RWPE2 (cell line): Measurements from ENCODE around the gene CDC42SE2.
A peak's percentile ranks its signal among the peaks of the same experiment; 100 is the strongest.

Source experiments
- ATAC-seq: fragments of 200-7000 bp; cut with Tn5 transposase; 3 replicates; pipeline ENCODE4 v1.9.1; 2021; ENCODE audit warnings: low read depth
- DNase-seq: peaks from one replicate; pipeline ENCODE4 v3.0.0-alpha.2; 2020; ENCODE audit warnings: low spot score
- H3K27ac ChIP-seq: fragments of 450-650 bp; 2 replicates; pipeline ENCODE4 v1.5.1; 2017; ENCODE audit warnings: mild to moderate bottlenecking; ENCODE audit not compliant: poor library complexity, severe bottlenecking
- H3K27me3 ChIP-seq: fragments of 250-450 bp; sonication (Bioruptor Pico); 2 replicates; pipeline ENCODE4 v1.5.1; 2021; ENCODE audit warnings: mild to moderate bottlenecking, moderate library complexity; ENCODE audit not compliant: insufficient read depth, poor library complexity, severe bottlenecking
- H3K36me3 ChIP-seq: fragments of 250-450 bp; sonication (Bioruptor Pico); 2 replicates; pipeline ENCODE4 v1.5.1; 2020; ENCODE audit warnings: low read depth, mild to moderate bottlenecking, moderate library complexity
- H3K4me1 ChIP-seq: fragments of 250-450 bp; sonication (Bioruptor Pico); 2 replicates; pipeline ENCODE4 v1.5.1; 2021; ENCODE audit warnings: mild to moderate bottlenecking, moderate library complexity; ENCODE audit not compliant: insufficient read depth, poor library complexity, severe bottlenecking
- H3K4me3 ChIP-seq: fragments of 250-450 bp; sonication (Bioruptor Pico); 2 replicates; pipeline ENCODE4 v1.5.1; 2021; ENCODE audit warnings: mild to moderate bottlenecking, moderate library complexity; ENCODE audit not compliant: severe bottlenecking
- H3K9me3 ChIP-seq: fragments of 250-450 bp; sonication (Bioruptor Pico); 2 replicates; pipeline ENCODE4 v1.5.1; 2021; ENCODE audit warnings: mild to moderate bottlenecking, moderate library complexity; ENCODE audit not compliant: severe bottlenecking
- CTCF ChIP-seq: fragments of 450-650 bp; IDR thresholded peaks from one replicate; pipeline ENCODE4 v1.5.1; 2017; ENCODE audit warnings: mild to moderate bottlenecking, moderate library complexity; ENCODE audit not compliant: poor library complexity, severe bottlenecking

Gene CDC42SE2

GRCh38 chr5:131357739-131358561 is 94.1 kb downstream of the CDC42SE2 start:
- no peak for TF ChIP-seq CTCF
- no peak for DNase-seq

GRCh38 chr5:131361677-131362315 is 97.9 kb downstream of the CDC42SE2 start:
- ATAC-seq, result no peak
- no peak for DNase-seq
- Histone ChIP-seq H3K9me3 (no peaks in the 10 kb centered on the region), H3K4me3 (no peak overlapping the region), H3K36me3 (peaks cover 19% of the 10 kb centered on the region; the same call in 1 of the 2 replicates), H3K27ac (no peak overlapping the region), H3K4me1 (no peaks in the 10 kb centered on the region), H3K27me3 (no peaks in the 10 kb centered on the region)
- TF ChIP-seq CTCF, result no peak

More at GRCh38 chr5:131357739-131358561, 94.1 kb downstream of the CDC42SE2 start:
- H3K4me1 ChIP-seq, result peaks cover 2% of the 10 kb centered on the region
- no peaks in the 10 kb centered on the region for H3K9me3 ChIP-seq
- H3K4me3 ChIP-seq, result no peak overlapping the region
- no peak overlapping the region for H3K27ac ChIP-seq
- no peaks in the 10 kb centered on the region for H3K27me3 ChIP-seq
- H3K36me3 ChIP-seq, result peaks cover 19% of the 10 kb centered on the region
- 0 out of 3 replicates have a peak, but pooled peaks have one; percentile 29 for ATAC-seq

- Histone ChIP-seq H3K9me3 (no peaks in the 10 kb centered on the region), H3K4me1 (peaks cover 10% of the 10 kb centered on the region), H3K36me3 (peaks cover 25% of the 10 kb centered on the region), H3K27me3 (no peaks in the 10 kb centered on the region), H3K27ac (no peak overlapping the region), H3K4me3 (no peak overlapping the region)
- DNase-seq, result no peak
- no peak for ATAC-seq
- TF ChIP-seq CTCF, result no peak
These were observed 100.1 kb downstream of the CDC42SE2 start for GRCh38 chr5:131363811-131364506.

- H3K9me3 ChIP-seq, result no peaks in the 10 kb centered on the region
- ATAC-seq, result no peak
- H3K27ac ChIP-seq, result no peak overlapping the region
- H3K4me1 ChIP-seq, result peaks cover 10% of the 10 kb centered on the region
- DNase-seq, result no peak
- no peak overlapping the region for H3K4me3 ChIP-seq
- no peak for TF ChIP-seq CTCF
- peaks cover 19% of the 10 kb centered on the region for H3K36me3 ChIP-seq
- no peaks in the 10 kb centered on the region for H3K27me3 ChIP-seq
These were observed 100.7 kb downstream of the CDC42SE2 start for GRCh38 chr5:131364507-131365050.
